OCI-LY3 (cell line): ENCODE results near the gene PLCZ1.

Experiments
- H2AFZ ChIP-seq: fragments of 200-600, 300-600 bp; shearing (Covaris generic); 2 replicates; pipeline ENCODE4 v1.6.0; 2014; ENCODE audit warnings: antibody characterized with exemption, low read depth, low read length
- H3K27ac ChIP-seq: fragments of 200-600, 300-600 bp; sonication (generic); 2 replicates; pipeline ENCODE4 v1.5.1; 2014; ENCODE audit warnings: mild to moderate bottlenecking, low read length, moderate library complexity, mixed read lengths
- H3K27me3 ChIP-seq: fragments of 200-600, 300-600 bp; sonication (generic); 2 replicates; pipeline ENCODE4 v1.6.1; 2014; ENCODE audit warnings: low read depth, low read length, mixed read lengths
- H3K36me3 ChIP-seq: fragments of 200-600, 300-600 bp; sonication (generic); replicated peaks from 2 replicates; pipeline ENCODE3; 2014; ENCODE audit warnings: low read depth, low read length, mixed read lengths
- H3K4me1 ChIP-seq: fragments of 300-600, 200-600 bp; sonication (generic); 2 replicates; pipeline ENCODE4 v1.6.1; 2014; ENCODE audit warnings: low read length, mixed read lengths
- H3K4me2 ChIP-seq: fragments of 200-600, 300-600 bp; sonication (generic); 2 replicates; pipeline ENCODE4 v1.6.1; 2014; ENCODE audit warnings: low read length, mixed read lengths
- H3K4me3 ChIP-seq: fragments of 300-600, 200-600 bp; sonication (generic); 2 replicates; pipeline ENCODE4 v1.5.1; 2014; ENCODE audit warnings: antibody characterized with exemption, mild to moderate bottlenecking, low read length, moderate library complexity
- H3K79me2 ChIP-seq: fragments of 300-600, 200-600 bp; shearing (Covaris generic); 2 replicates; pipeline ENCODE4 v1.6.1; 2014; ENCODE audit warnings: mild to moderate bottlenecking, low read length, mixed read lengths
- H3K9ac ChIP-seq: fragments of 300-600, 200-600 bp; shearing (Covaris generic); 2 replicates; pipeline ENCODE4 v1.6.0; 2014; ENCODE audit warnings: mild to moderate bottlenecking, low read length, moderate library complexity
- H3K9me3 ChIP-seq: fragments of 200-600, 300-600 bp; shearing (Covaris generic); 2 replicates; pipeline ENCODE4 v1.6.1; 2014; ENCODE audit warnings: low read length, mixed read lengths; ENCODE audit not compliant: insufficient read depth
- H4K20me1 ChIP-seq: fragments of 200-600, 300-600 bp; sonication (generic); 2 replicates; pipeline ENCODE4 v1.6.1; 2016; ENCODE audit warnings: low read length, mixed read lengths; ENCODE audit not compliant: insufficient read depth
- CTCF ChIP-seq: fragments of 200-600, 300-600 bp; sonication (generic); IDR thresholded peaks from 2 replicates; pipeline ENCODE4 v1.5.1; 2014; ENCODE audit warnings: antibody characterized with exemption, low read length, low read depth
- EZH2phosphoT487 ChIP-seq: fragments of 200-600 bp; shearing (Covaris generic); IDR thresholded peaks from 2 replicates; pipeline ENCODE4 v1.6.1; 2018; ENCODE audit warnings: antibody characterized with exemption, mixed run types, low read depth

The PLCZ1 gene

GRCh38 chr12:18658179-18658578 lies 79.6 kb downstream of the PLCZ1 start:
- no peak overlapping the region for H3K27ac ChIP-seq
- no peaks in the 10 kb centered on the region for H4K20me1 ChIP-seq
- H3K27me3 ChIP-seq = no peaks in the 10 kb centered on the region
- no peak overlapping the region for H3K4me2 ChIP-seq
- H3K9me3 ChIP-seq = 0 out of 2 replicates have a peak, but pooled peaks cover 5% of the 10 kb centered on the region
- H3K36me3 ChIP-seq = no peaks in the 10 kb centered on the region
- TF ChIP-seq CTCF (no peak), EZH2phosphoT487 (no peak)
- no peak overlapping the region for H3K9ac ChIP-seq
- no peaks in the 10 kb centered on the region for H3K4me1 ChIP-seq
- H2AFZ ChIP-seq = no peak overlapping the region
- no peak overlapping the region for H3K4me3 ChIP-seq
- no peaks in the 10 kb centered on the region for H3K79me2 ChIP-seq

GRCh38 chr12:18655351-18655750 lies 82.5 kb downstream of the PLCZ1 start:
- Histone ChIP-seq H3K9me3 (0 out of 2 replicates have a peak, but pooled peaks cover 5% of the 10 kb centered on the region), H3K9ac (no peak overlapping the region), H4K20me1 (no peaks in the 10 kb centered on the region), H2AFZ (no peak overlapping the region), H3K4me1 (no peaks in the 10 kb centered on the region), H3K27ac (no peak overlapping the region), H3K36me3 (no peaks in the 10 kb centered on the region), H3K4me2 (no peak overlapping the region), H3K79me2 (no peaks in the 10 kb centered on the region), H3K4me3 (no peak overlapping the region), H3K27me3 (no peaks in the 10 kb centered on the region)
- TF ChIP-seq CTCF = no peak
- no peak for TF ChIP-seq EZH2phosphoT487

GRCh38 chr12:18653465-18653864 lies 84.3 kb downstream of the PLCZ1 start:
- H3K27me3 ChIP-seq = no peaks in the 10 kb centered on the region
- H2AFZ ChIP-seq = no peak overlapping the region
- H3K9ac ChIP-seq = no peak overlapping the region
- H4K20me1 ChIP-seq = no peaks in the 10 kb centered on the region
- H3K36me3 ChIP-seq = no peaks in the 10 kb centered on the region
- no peak overlapping the region for H3K4me2 ChIP-seq
- TF ChIP-seq EZH2phosphoT487 = no peak
- no peak for TF ChIP-seq CTCF
- H3K4me1 ChIP-seq = no peaks in the 10 kb centered on the region
- no peaks in the 10 kb centered on the region for H3K79me2 ChIP-seq
- H3K9me3 ChIP-seq = peaks cover 5% of the 10 kb centered on the region; the same call in 1 of the 2 replicates
- H3K4me3 ChIP-seq = no peak overlapping the region
- H3K27ac ChIP-seq = no peak overlapping the region

- Histone ChIP-seq H3K9me3 (peaks cover 4% of the 10 kb centered on the region; the same call in 1 of the 2 replicates), H3K27ac (no peak overlapping the region), H2AFZ (no peak overlapping the region), H3K36me3 (no peaks in the 10 kb centered on the region), H3K27me3 (no peaks in the 10 kb centered on the region), H3K4me2 (no peak overlapping the region), H4K20me1 (no peaks in the 10 kb centered on the region), H3K4me3 (no peak overlapping the region), H3K79me2 (no peaks in the 10 kb centered on the region), H3K4me1 (no peaks in the 10 kb centered on the region), H3K9ac (no peak overlapping the region)
- TF ChIP-seq CTCF (no peak), EZH2phosphoT487 (no peak)
Measured at GRCh38 chr12:18652596-18652995, 85.2 kb downstream of the PLCZ1 start.
